HEK293 (cell line): ENCODE results near the gene RASGRF2.

Experiments used
- CTCF ChIP-seq: fragments of 450-650 bp; formaldehyde crosslinking; IDR thresholded peaks from 2 replicates; pipeline ENCODE4 v1.5.1; 2016; ENCODE audit warnings: missing biosample characterization, missing genetic modification characterization
- OSR2 ChIP-seq: fragments of 450-650 bp; formaldehyde crosslinking; IDR thresholded peaks from 2 replicates; pipeline ENCODE4 v1.5.1; 2016; ENCODE audit warnings: missing biosample characterization, missing genetic modification characterization

GRCh38 chr5:81132381-81132780 lies 172.2 kb downstream of the RASGRF2 start:
- TF ChIP-seq OSR2 (no peak), CTCF (tag by site-specific recombination) (no peak)
